NT2/D1 (cell line): Measurements from ENCODE around the gene R3HCC1L.

Source experiments
- DNase-seq: peaks from one replicate; pipeline ENCODE4 v3.0.0-alpha.2; 2011; ENCODE audit warnings: low read depth, low spot score
- H3K27me3 ChIP-seq: 2 replicates; pipeline ENCODE4 v1.6.0; 2011; ENCODE audit warnings: mild to moderate bottlenecking; ENCODE audit not compliant: insufficient read length, insufficient read depth
- H3K36me3 ChIP-seq: 2 replicates; pipeline ENCODE4 v1.6.1; 2011; ENCODE audit warnings: mild to moderate bottlenecking, low read length, mixed read lengths; ENCODE audit not compliant: insufficient read depth, insufficient read length
- H3K4me1 ChIP-seq: 2 replicates; pipeline ENCODE4 v1.5.1; 2011; ENCODE audit not compliant: insufficient read depth, insufficient read length
- H3K4me3 ChIP-seq: 2 replicates; pipeline ENCODE4 v1.5.1; 2011; ENCODE audit warnings: low read depth; ENCODE audit not compliant: insufficient read length
- H3K9ac ChIP-seq: 2 replicates; pipeline ENCODE4 v1.6.0; 2011; ENCODE audit warnings: low read depth; ENCODE audit not compliant: insufficient read length
- H3K9me3 ChIP-seq: 2 replicates; pipeline ENCODE4 v1.5.1; 2011; ENCODE audit warnings: mild to moderate bottlenecking, low read length; ENCODE audit not compliant: insufficient read depth
- SUZ12 ChIP-seq: IDR thresholded peaks from 2 replicates; pipeline ENCODE4 v1.6.1; 2011; ENCODE audit not compliant: insufficient read length, insufficient read depth; ENCODE audit errors: extremely low read depth
- YY1 ChIP-seq: IDR thresholded peaks from 2 replicates; pipeline ENCODE4 v1.6.1; 2011; ENCODE audit not compliant: insufficient read length, insufficient read depth
- ZNF274 ChIP-seq: IDR thresholded peaks from 2 replicates; pipeline ENCODE4 v1.6.1; 2011; ENCODE audit warnings: mild to moderate bottlenecking, low read depth, low read length

The R3HCC1L gene

DNA sequence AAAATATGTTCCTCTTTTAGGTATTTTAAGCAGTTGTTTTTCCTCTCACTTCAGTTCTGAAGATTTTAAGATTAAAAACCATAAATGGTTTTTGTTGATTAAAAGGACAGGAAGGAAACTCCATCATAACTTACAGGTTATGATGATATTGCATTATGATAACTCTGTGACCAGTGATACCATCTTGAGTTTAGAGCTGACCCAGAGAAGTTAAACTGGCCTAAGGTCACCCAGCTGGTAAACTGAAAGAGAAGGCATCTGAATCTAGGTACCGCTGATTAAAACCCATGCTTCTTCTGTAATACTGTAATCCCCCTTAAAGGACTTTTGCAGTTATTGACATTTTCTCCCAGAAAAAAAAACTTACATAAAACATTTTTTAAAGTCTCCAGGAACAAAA is 103.9 kb downstream of the R3HCC1L start:
- Histone ChIP-seq H3K4me1 (no peaks in the 10 kb centered on the region), H3K36me3 (peaks cover 25% of the 10 kb centered on the region), H3K9ac (no peak overlapping the region), H3K4me3 (no peak overlapping the region), H3K27me3 (no peaks in the 10 kb centered on the region), H3K9me3 (no peaks in the 10 kb centered on the region)
- TF ChIP-seq ZNF274 = no peak
- TF ChIP-seq YY1 = no peak
- TF ChIP-seq SUZ12 = no peak
- DNase-seq = no peak

- TF ChIP-seq YY1 (no peak), ZNF274 (no peak), SUZ12 (no peak)
- no peaks in the 10 kb centered on the region for H3K27me3 ChIP-seq
- H3K9ac ChIP-seq = no peak overlapping the region
- H3K4me1 ChIP-seq = no peaks in the 10 kb centered on the region
- H3K4me3 ChIP-seq = no peak overlapping the region
- no peak for DNase-seq
- H3K36me3 ChIP-seq = peaks cover 39% of the 10 kb centered on the region
- no peaks in the 10 kb centered on the region for H3K9me3 ChIP-seq
Measured at GRCh38 chr10:98240524-98240923, 106.1 kb downstream of the R3HCC1L start.

DNA sequence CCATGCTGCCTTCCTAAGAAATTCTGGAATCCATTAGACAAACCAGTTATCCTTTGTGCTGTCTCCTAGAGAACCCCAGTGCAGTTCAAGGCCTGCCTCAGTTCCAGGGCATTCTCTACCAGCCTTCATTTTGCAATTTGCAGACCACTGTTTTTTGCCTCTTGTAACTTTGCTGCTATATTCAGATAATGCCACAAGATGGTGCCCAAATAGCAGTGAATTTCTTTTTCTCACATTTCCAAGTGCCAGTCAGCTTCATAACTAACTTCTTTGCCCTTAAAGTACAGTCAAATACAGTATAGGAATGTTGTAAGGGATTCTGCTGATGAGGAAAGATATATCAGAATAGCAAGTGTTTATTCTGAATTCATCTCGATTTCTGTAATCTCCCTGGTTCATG is 108.4 kb downstream of the R3HCC1L start:
- H3K4me3 ChIP-seq = no peak overlapping the region
- H3K36me3 ChIP-seq = peaks cover 38% of the 10 kb centered on the region
- H3K9me3 ChIP-seq = no peaks in the 10 kb centered on the region
- TF ChIP-seq YY1 = no peak
- TF ChIP-seq SUZ12 = no peak
- TF ChIP-seq ZNF274 = no peak
- no peaks in the 10 kb centered on the region for H3K27me3 ChIP-seq
- H3K9ac ChIP-seq = no peak overlapping the region
- H3K4me1 ChIP-seq = no peaks in the 10 kb centered on the region
- DNase-seq = no peak

DNA sequence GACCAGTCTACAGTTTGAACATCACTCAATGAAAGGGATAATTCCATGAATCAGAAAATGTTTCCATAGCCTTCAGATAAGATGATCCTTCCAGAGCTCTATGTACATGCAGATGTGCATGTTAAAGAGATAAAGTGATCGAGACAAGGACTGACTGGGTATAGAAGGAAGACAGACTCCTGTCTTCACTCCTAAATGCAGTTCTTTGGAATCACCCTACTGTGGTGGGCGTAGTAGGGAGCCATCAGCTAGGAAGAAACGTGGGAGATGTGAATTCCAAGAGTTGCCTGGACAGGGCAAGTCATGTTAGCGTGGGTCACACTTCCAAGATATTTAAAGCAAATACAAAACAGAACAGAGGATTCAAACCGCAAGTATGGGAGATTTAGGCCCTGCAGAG is 109.7 kb downstream of the R3HCC1L start:
- H3K9me3 ChIP-seq = no peaks in the 10 kb centered on the region
- no peak overlapping the region for H3K9ac ChIP-seq
- no peak overlapping the region for H3K4me3 ChIP-seq
- H3K27me3 ChIP-seq = no peaks in the 10 kb centered on the region
- DNase-seq = no peak
- TF ChIP-seq YY1 (no peak), ZNF274 (no peak), SUZ12 (no peak)
- peaks cover 44% of the 10 kb centered on the region for H3K36me3 ChIP-seq
- no peaks in the 10 kb centered on the region for H3K4me1 ChIP-seq

- TF ChIP-seq ZNF274 = no peak
- TF ChIP-seq SUZ12 = no peak
- no peak for TF ChIP-seq YY1
- Histone ChIP-seq H3K9me3 (no peaks in the 10 kb centered on the region), H3K27me3 (no peaks in the 10 kb centered on the region), H3K36me3 (peaks cover 47% of the 10 kb centered on the region), H3K4me1 (no peaks in the 10 kb centered on the region), H3K9ac (no peak overlapping the region), H3K4me3 (no peak overlapping the region)
- no peak for DNase-seq
Measured at GRCh38 chr10:98244586-98244985, 110.1 kb downstream of the R3HCC1L start.

GRCh38 chr10:98246911-98247805 is 112.7 kb downstream of the R3HCC1L start:
- no peak overlapping the region for H3K9ac ChIP-seq
- no peaks in the 10 kb centered on the region for H3K4me1 ChIP-seq
- H3K36me3 ChIP-seq = peaks cover 63% of the 10 kb centered on the region
- no peak for DNase-seq
- H3K9me3 ChIP-seq = no peaks in the 10 kb centered on the region
- no peak overlapping the region for H3K4me3 ChIP-seq
- H3K27me3 ChIP-seq = no peaks in the 10 kb centered on the region
- TF ChIP-seq YY1 (no peak), ZNF274 (no peak)

DNA sequence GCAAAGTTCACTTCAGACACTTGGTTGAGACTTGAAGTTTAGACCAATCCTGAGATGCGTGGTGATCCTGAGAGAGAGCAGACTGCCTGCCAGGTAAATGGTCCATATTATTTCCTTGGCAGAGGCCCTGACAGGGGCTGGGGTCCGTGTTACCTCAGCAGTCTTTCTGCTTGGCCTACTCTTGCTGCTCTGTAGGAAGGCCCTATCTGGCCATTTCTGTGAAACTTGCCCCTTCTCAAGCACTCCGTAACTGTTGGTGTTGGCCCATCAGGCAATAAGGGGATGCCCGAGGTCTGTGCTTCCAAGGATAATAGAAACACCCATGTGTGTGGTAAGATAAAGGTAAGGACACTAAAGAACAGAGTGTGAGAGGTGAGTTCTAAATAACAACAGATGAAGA is 113.6 kb downstream of the R3HCC1L start:
- Histone ChIP-seq H3K36me3 (peaks cover 63% of the 10 kb centered on the region), H3K27me3 (no peaks in the 10 kb centered on the region), H3K4me1 (no peaks in the 10 kb centered on the region), H3K9ac (no peak overlapping the region), H3K9me3 (no peaks in the 10 kb centered on the region), H3K4me3 (no peak overlapping the region)
- TF ChIP-seq SUZ12 = no peak
- no peak for TF ChIP-seq YY1
- no peak for DNase-seq
